ENCODE data around the gene MXRA7. TPM values are rescaled to one million over a fixed set of nuclear protein-coding genes. Genes with fewer than 3 reads are reported as not detected.

Gene MXRA7
- polyA plus RNA-seq, 1 experiment: 300 TPM

DNA sequence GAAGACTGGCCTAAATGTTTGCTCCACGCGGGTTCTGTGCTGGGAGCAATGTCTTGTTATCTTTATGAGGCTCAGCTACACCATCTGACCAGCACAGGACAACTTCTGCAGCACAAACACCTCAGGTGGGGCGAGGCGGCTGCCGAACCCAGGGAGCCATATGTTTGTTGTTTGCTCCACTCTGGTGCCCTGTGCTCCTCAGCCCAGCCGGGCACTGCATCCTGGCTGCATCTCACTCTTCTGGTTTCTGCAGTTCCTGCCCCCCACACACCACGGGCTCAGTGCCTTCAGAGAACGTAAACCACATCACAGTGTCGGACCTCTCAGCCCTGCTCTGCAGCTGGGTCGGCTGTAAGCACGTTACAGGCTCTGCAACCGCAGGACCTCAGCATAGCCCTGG, 32.4 kb downstream of the MXRA7 start:
- ChIA-PET POLR2A (no interaction called here), CTCF (interaction anchor here (1.2 to 1.5 kb wide), 2 partner anchors 13 to 156 kb away, joined by 4 read pairs; no protein-coding TSS in a partner anchor)
- Histone ChIP-seq H3K36me3 (ENCODE audit: control insufficient read depth, insufficient read depth, low read length) (peaks cover 26% of the 10 kb centered on the region), H3K27me3 (ENCODE audit: control insufficient read depth, insufficient read depth, low read length) (no peaks in the 10 kb centered on the region), H3K4me3 (ENCODE audit: low read depth, low read length) (no peak overlapping the region)
- DNase-seq (ENCODE audit: low read depth): no peak
- TF ChIP-seq CTCF (IDR thresholded peaks at IDR 0.05; ENCODE audit: insufficient read depth, low read depth, low read length): no peak

GRCh38 chr17:76677406-76677805, 33.4 kb downstream of the MXRA7 start:
- CTCF ChIA-PET: interaction anchor here (0.7 to 1.2 kb wide), 3 partner anchors 13 to 118 kb away, joined by 3 to 4 read pairs (median 3); no protein-coding TSS in a partner anchor
- peaks cover 21% of the 10 kb centered on the region for H3K36me3 ChIP-seq (ENCODE audit: control insufficient read depth, insufficient read depth, low read length)
- no peak for DNase-seq (ENCODE audit: low read depth)
- POLR2A ChIA-PET: no interaction called here
- no peaks in the 10 kb centered on the region for H3K27me3 ChIP-seq (ENCODE audit: control insufficient read depth, insufficient read depth, low read length)
- no peak for TF ChIP-seq CTCF (IDR thresholded peaks at IDR 0.05; ENCODE audit: insufficient read depth, low read depth, low read length)
- H3K4me3 ChIP-seq (ENCODE audit: low read depth, low read length): no peak overlapping the region

DNA sequence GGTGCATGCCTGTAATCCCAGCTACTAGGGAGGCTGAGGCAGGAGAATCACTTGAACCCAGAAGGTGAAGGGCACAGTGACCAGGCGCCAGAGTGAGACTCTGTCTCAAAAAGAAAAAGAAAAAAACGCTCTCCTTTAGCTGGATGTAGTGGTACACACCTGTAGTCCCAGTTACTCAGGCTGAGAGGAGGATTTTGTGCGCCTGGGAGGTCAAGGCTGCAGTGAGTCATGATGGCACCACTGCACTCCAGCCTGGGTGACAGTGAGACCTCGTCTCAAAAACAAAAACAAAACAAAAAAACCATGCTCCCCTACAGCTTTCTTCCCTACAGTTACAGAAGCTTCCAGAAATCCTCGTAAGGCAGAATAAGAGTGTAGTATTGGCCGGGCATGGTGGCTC, 34.1 kb downstream of the MXRA7 start:
- Histone ChIP-seq H3K36me3 (ENCODE audit: control insufficient read depth, insufficient read depth, low read length) (peaks cover 17% of the 10 kb centered on the region), H3K4me3 (ENCODE audit: low read depth, low read length) (no peak overlapping the region), H3K27me3 (ENCODE audit: control insufficient read depth, insufficient read depth, low read length) (no peaks in the 10 kb centered on the region)
- TF ChIP-seq CTCF (IDR thresholded peaks at IDR 0.05; ENCODE audit: insufficient read depth, low read depth, low read length): no peak
- ChIA-PET POLR2A (no interaction called here), CTCF (no interaction called here)
- no peak for DNase-seq (ENCODE audit: low read depth)

GRCh38 chr17:76675648-76676047, 35.1 kb downstream of the MXRA7 start:
- CTCF ChIA-PET: no interaction called here
- POLR2A ChIA-PET: no interaction called here

DNA sequence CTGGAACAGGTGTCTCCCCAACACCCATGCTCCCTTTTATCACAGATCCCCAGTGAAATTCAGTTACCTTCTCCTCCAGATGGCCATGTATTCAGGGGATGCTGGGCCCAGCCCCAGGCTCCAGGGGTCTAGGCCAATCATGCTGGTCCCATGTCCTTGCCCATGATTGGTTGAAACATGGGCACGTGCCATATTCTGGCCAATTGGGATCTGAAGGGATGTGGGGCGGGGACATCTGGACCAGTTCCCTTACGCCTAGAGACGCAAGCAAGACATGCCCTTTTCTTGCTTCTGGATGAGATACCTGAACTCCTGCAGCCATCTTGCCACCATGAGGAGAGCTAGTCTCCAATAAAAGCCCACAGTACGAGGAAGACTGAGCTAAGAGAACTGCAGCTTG, 36.2 kb downstream of the MXRA7 start:
- ChIA-PET CTCF (interaction anchor here (1.3 kb wide), 1 partner anchor 152 kb away, joined by 3 read pairs; no protein-coding TSS in a partner anchor), POLR2A (no interaction called here)
- no peak for TF ChIP-seq CTCF (IDR thresholded peaks at IDR 0.05; ENCODE audit: insufficient read depth, low read depth, low read length)
- H3K36me3 ChIP-seq (ENCODE audit: control insufficient read depth, insufficient read depth, low read length): peaks cover 12% of the 10 kb centered on the region
- H3K4me3 ChIP-seq (ENCODE audit: low read depth, low read length): no peak overlapping the region
- DNase-seq (ENCODE audit: low read depth): no peak
- no peaks in the 10 kb centered on the region for H3K27me3 ChIP-seq (ENCODE audit: control insufficient read depth, insufficient read depth, low read length)

More at GRCh38 chr17:76675648-76676047, 35.1 kb downstream of the MXRA7 start:
- TF ChIP-seq CTCF (IDR thresholded peaks at IDR 0.05; ENCODE audit: insufficient read depth, low read depth, low read length): no peak
- Histone ChIP-seq H3K4me3 (ENCODE audit: low read depth, low read length) (no peak overlapping the region), H3K27me3 (ENCODE audit: control insufficient read depth, insufficient read depth, low read length) (no peaks in the 10 kb centered on the region), H3K36me3 (ENCODE audit: control insufficient read depth, insufficient read depth, low read length) (peaks cover 12% of the 10 kb centered on the region)
- no peak for DNase-seq (ENCODE audit: low read depth)

Data from BJ (cell line).